DLD1 (cell line): Measurements from ENCODE around the gene SBK1.

Experiments
- in situ Hi-C: cut with HindIII; loops from 2 replicates; pipeline ENCODE4 v1.10.0; 2017; ENCODE audit warnings: low sequenced_read_pairs

Gene SBK1

GRCh38 chr16:28280881-28281836, 11.2 kb upstream of the SBK1 start:
- in situ Hi-C loops: no loop called here

- in situ Hi-C loops: no loop called here
Observed at GRCh38 chr16:28282045-28282444, 10.3 kb upstream of the SBK1 start.

- in situ Hi-C loops: no loop called here
Observed at GRCh38 chr16:28283173-28283572, 9.2 kb upstream of the SBK1 start.

- in situ Hi-C loops: no loop called here
Observed at GRCh38 chr16:28283798-28284577, 8.3 kb upstream of the SBK1 start.

GRCh38 chr16:28285649-28286048, 6.7 kb upstream of the SBK1 start:
- in situ Hi-C loops: no loop called here

GRCh38 chr16:28288114-28288513, 4.2 kb upstream of the SBK1 start:
- in situ Hi-C loops: no loop called here

GRCh38 chr16:28289048-28289447, 3.3 kb upstream of the SBK1 start:
- in situ Hi-C loops: no loop called here

GRCh38 chr16:28289939-28290858, 2.1 kb upstream of the SBK1 start:
- in situ Hi-C loops: no loop called here

GRCh38 chr16:28290859-28291254, 1.5 kb upstream of the SBK1 start:
- in situ Hi-C loops: no loop called here

- in situ Hi-C loops: no loop called here
Observed at GRCh38 chr16:28292731-28293600, 641 bp downstream of the SBK1 start.

GRCh38 chr16:28293601-28293960, 1.3 kb downstream of the SBK1 start:
- in situ Hi-C loops: no loop called here

GRCh38 chr16:28294201-28294600, 1.9 kb downstream of the SBK1 start:
- in situ Hi-C loops: no loop called here

GRCh38 chr16:28295276-28295675, 3.0 kb downstream of the SBK1 start:
- in situ Hi-C loops: no loop called here

- in situ Hi-C loops: no loop called here
Observed at GRCh38 chr16:28297308-28297707, 5.0 kb downstream of the SBK1 start.

GRCh38 chr16:28297784-28298510, 5.6 kb downstream of the SBK1 start:
- in situ Hi-C loops: no loop called here

- in situ Hi-C loops: no loop called here
Observed at GRCh38 chr16:28298511-28298878, 6.2 kb downstream of the SBK1 start.

- in situ Hi-C loops: no loop called here
Observed at GRCh38 chr16:28300327-28300726, 8.0 kb downstream of the SBK1 start.

GRCh38 chr16:28301154-28301553, 8.8 kb downstream of the SBK1 start:
- in situ Hi-C loops: no loop called here

GRCh38 chr16:28301620-28302019, 9.3 kb downstream of the SBK1 start:
- in situ Hi-C loops: no loop called here
